Measurements from ENCODE around the gene GIGYF1.

The GIGYF1 gene

GRCh38 chr7:100683659-100684533 lies 10.2 kb downstream of the GIGYF1 start:
- TF ChIP-seq, protein P1, sequence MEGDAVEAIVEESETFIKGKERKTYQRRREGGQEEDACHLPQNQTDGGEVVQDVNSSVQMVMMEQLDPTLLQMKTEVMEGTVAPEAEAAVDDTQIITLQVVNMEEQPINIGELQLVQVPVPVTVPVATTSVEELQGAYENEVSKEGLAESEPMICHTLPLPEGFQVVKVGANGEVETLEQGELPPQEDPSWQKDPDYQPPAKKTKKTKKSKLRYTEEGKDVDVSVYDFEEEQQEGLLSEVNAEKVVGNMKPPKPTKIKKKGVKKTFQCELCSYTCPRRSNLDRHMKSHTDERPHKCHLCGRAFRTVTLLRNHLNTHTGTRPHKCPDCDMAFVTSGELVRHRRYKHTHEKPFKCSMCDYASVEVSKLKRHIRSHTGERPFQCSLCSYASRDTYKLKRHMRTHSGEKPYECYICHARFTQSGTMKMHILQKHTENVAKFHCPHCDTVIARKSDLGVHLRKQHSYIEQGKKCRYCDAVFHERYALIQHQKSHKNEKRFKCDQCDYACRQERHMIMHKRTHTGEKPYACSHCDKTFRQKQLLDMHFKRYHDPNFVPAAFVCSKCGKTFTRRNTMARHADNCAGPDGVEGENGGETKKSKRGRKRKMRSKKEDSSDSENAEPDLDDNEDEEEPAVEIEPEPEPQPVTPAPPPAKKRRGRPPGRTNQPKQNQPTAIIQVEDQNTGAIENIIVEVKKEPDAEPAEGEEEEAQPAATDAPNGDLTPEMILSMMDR (IDR thresholded peaks at IDR 0.05; ENCODE audit: low read depth, low read length), result no peak
- Histone ChIP-seq H3K4me3 (ENCODE audit: low read depth, low read length) (no peak overlapping the region), H3K27ac (no peak overlapping the region), H3K9me3 (ENCODE audit: severe bottlenecking) (no peaks in the 10 kb centered on the region), H3K36me3 (peaks cover 86% of the 10 kb centered on the region), H3K27me3 (ENCODE audit: insufficient read depth, low read depth, severe bottlenecking) (no peaks in the 10 kb centered on the region)
- no peak for DNase-seq

DNA sequence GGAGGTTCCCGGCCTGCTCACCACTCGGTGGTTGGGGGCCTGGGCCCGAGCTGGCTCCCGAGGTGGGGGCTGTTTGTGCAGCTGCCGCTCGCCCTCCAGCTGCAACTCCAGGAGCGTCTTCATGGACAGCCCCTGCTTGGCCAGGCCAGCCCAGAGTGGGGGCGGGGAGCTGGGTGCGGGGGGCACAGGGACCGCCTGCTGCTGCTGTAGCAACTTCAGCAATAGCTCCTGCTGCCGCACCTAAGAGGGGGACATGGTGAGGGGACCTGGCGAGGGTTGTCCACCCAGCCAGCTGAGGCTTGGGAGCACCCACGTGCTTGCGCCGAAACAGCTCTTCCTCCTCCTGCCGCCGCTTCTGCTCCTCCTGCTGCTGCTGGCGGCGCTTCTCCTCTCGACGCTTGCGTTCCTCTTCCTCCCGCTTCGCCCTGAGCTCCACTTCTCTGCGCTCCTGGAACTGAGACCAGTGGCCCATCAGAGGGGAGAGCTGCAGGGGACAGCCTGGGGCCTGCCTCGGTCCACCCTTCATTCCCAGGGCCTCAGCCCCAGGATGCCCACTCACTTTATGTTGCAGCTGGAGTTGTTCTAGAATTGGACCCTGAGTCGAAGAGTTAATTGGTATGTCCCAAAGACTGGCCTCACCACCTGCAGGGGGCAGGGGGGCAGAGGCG lies 10.9 kb downstream of the GIGYF1 start:
- Histone ChIP-seq H3K27me3 (ENCODE audit: insufficient read depth, low read depth, severe bottlenecking) (no peaks in the 10 kb centered on the region), H3K4me3 (ENCODE audit: low read depth, low read length) (no peak overlapping the region), H3K36me3 (peaks cover 86% of the 10 kb centered on the region), H3K9me3 (ENCODE audit: severe bottlenecking) (no peaks in the 10 kb centered on the region), H3K27ac (no peak overlapping the region)
- DNase-seq, result no peak
- TF ChIP-seq, protein P1 (IDR thresholded peaks at IDR 0.05; ENCODE audit: low read depth, low read length), result no peak

- no peak for DNase-seq
- Histone ChIP-seq H3K36me3 (peaks cover 89% of the 10 kb centered on the region), H3K27me3 (ENCODE audit: insufficient read depth, low read depth, severe bottlenecking) (no peaks in the 10 kb centered on the region), H3K4me3 (ENCODE audit: low read depth, low read length) (no peak overlapping the region), H3K27ac (no peak overlapping the region), H3K9me3 (ENCODE audit: severe bottlenecking) (no peaks in the 10 kb centered on the region)
- TF ChIP-seq, protein P1 (IDR thresholded peaks at IDR 0.05; ENCODE audit: low read depth, low read length), result no peak
These were observed 11.8 kb downstream of the GIGYF1 start for GRCh38 chr7:100682228-100682741.

GRCh38 chr7:100681491-100682227 lies 12.4 kb downstream of the GIGYF1 start:
- H3K27ac ChIP-seq, result no peak overlapping the region
- H3K36me3 ChIP-seq, result peaks cover 89% of the 10 kb centered on the region

GRCh38 chr7:100680576-100681271 lies 13.3 kb downstream of the GIGYF1 start:
- no peak overlapping the region for H3K27ac ChIP-seq
- peaks cover 85% of the 10 kb centered on the region for H3K36me3 ChIP-seq
- H3K9me3 ChIP-seq (ENCODE audit: severe bottlenecking), result no peaks in the 10 kb centered on the region
- TF ChIP-seq, protein P1 (IDR thresholded peaks at IDR 0.05; ENCODE audit: low read depth, low read length), result no peak
- H3K27me3 ChIP-seq (ENCODE audit: insufficient read depth, low read depth, severe bottlenecking), result no peaks in the 10 kb centered on the region
- no peak overlapping the region for H3K4me3 ChIP-seq (ENCODE audit: low read depth, low read length)
- DNase-seq, result no peak

More at GRCh38 chr7:100681491-100682227, 12.4 kb downstream of the GIGYF1 start:
- no peaks in the 10 kb centered on the region for H3K27me3 ChIP-seq (ENCODE audit: insufficient read depth, low read depth, severe bottlenecking)
- DNase-seq, result no peak
- TF ChIP-seq, protein P1 (IDR thresholded peaks at IDR 0.05; ENCODE audit: low read depth, low read length), result no peak
- no peak overlapping the region for H3K4me3 ChIP-seq (ENCODE audit: low read depth, low read length)
- H3K9me3 ChIP-seq (ENCODE audit: severe bottlenecking), result no peaks in the 10 kb centered on the region
